HG02623 (cell line): Measurements from ENCODE around the gene B3GNT8.
"Not testable (repeated sequence)": the region's sequence is repeated elsewhere in the genome, so short reads cannot be mapped to it uniquely, and the experiment has no call there.

Experiments used
- ATAC-seq: cut with Tn5 transposase; IDR thresholded peaks from one replicate; pipeline ENCODE4 v1.9.1; 2021; ENCODE audit warnings: moderate library complexity; ENCODE audit not compliant: unreplicated experiment

B3GNT8 gene

DNA sequence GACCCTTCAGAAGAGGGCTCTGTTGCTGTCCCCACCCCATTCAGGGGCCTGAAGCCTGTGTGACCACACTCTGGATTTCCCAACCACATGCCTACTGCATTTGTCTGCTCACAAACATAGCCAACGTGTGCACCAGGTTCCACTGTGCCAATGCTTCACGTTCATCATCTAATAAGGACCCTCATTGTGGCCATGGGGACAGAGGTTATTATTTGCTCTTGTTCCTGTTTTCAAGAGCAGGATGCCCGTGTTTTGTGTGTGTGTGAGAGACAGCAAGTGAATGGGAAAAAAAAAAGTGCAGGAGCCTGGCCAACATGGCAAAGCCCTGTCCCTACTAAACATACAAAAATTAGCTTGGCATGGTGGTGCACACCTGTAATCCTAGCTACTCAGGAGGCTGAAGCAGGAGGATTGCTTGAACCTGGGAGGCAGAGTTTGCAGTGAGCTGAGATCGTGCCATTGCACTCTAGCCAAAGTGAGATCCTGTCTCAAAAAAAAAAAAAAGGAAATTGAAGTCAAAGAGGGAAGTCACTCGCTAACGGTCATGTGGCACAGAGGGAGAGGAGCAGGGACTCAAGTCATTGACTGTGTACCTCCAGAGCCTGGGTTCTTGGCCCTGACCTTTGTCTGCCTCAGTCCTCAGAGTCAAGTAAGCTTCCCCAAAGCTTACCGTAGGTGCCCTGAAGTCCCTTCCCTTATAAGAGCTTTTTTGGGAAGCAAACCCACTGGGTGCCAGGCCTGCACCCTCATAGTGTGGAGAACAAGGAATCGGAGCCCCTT, 6.9 kb downstream of the B3GNT8 start:
- no peak for ATAC-seq

DNA sequence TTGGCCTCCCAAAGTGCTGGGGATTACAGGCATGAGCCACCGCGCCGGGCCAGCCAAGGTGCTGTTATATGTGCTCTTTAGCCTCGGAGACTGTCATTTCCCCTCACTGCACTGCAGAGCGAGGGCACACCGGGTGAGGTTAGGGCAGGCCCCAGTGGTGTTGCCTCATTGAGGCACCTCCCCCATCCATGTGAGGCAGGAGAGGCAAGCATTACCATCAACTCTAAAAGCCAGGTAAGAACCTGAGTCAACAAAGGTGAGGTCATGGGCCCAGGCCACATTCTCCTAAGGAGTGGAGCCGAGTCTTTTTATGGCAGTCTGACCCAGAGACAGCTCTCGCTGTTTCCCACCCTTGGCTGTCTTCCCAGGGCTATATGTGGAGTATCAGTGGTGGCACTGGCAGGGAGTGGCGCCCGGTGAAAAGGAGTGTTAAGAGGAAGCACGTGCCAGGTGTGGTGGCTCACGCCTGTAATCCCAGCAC, 10.9 kb downstream of the B3GNT8 start:
- no peak for ATAC-seq

DNA sequence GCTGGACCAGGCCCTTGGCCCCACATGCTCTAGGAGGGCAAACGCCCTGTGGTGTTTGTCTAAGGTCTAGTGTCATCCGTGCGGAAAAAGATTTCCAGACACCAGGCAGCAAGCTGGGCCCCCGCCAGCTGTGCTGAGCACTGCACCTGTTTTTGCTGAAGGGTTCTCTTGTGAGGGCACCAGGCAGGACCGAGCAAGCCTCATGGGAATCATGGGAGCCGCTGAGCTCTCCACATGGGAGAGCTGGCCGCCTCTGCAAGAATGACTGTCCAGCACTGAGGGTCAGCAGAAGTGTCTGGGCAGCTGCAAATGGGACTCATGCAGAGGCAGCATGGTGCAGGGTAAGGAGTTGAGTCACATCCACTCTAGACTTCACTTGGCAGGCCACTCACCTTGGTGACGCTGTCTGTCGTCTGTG, 12.0 kb downstream of the B3GNT8 start:
- ATAC-seq: no peak

DNA sequence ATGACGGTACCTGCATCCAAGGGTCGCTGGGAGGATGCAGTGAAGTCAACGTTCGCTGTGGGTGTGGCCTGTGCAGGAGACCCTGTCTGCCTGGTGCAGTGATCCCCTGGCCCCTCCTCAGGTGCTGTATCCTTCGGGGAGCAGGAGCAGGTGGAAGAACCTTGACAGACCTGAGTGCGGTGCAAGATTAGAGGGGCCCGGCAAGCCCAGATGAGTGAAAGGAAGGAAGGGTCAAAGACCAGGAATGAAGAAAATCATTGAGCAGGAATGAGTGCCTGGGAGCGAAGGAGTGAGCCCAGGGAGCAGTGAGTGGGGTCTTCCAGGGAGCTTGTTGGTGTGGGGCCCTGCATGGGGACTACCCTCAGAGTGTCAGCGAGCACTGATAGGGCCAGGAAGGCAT, 12.7 kb downstream of the B3GNT8 start:
- no peak for ATAC-seq

DNA sequence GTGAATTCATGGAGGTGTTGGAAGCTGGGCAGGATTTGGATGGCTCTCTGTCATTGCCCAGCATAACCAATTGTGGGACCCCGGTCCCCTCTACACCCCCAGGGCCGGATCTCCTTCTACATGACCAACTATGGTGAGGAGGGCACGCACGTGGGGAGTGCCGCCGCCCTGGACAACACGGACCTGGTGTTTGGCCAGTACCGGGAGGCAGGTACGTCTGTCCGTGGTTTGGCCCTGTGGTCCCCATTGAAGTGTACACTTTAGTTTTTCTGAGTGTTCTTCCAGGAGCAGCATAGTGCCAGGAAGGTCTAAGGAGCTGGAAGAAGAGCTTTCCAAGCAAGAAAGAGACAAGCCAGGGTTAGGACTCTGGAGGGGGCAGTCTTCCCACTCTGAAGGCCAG, 13.2 kb downstream of the B3GNT8 start:
- ATAC-seq: no peak

DNA sequence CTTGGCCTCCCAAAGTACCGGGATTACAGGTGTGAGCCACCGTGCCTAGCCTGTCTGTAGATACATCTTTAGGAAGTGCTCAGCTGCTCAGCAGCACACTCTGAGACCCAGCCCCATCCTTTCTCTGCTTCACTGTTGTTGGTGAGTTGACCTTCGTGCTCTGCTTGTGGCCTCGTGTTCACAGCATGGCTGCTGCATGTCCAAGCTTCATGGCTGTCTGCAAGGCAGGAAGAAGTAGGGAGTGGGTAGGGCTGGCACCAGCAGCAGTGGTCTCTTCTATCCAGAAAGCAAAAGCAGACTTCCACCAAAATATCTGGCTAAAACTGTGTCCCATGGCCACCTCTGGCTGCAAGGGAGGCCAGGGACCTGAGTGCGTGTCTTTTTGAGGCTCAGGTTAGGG, 14.2 kb downstream of the B3GNT8 start:
- no peak for ATAC-seq

DNA sequence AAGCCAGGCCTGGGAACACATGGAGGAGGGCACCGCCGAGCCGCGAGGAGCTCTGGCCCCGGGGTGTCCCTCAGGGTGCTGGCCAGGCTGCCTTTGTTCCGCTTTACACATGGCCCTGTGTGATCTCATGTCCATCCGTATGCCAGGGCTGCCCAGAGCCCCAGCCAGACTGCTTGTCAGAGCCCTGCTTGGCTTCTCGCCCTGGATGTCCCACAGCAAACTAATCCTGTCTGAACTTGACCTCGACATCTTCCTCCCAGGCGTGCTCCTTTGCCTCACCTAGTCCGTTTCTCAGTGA, 15.3 kb downstream of the B3GNT8 start:
- ATAC-seq: no peak

DNA sequence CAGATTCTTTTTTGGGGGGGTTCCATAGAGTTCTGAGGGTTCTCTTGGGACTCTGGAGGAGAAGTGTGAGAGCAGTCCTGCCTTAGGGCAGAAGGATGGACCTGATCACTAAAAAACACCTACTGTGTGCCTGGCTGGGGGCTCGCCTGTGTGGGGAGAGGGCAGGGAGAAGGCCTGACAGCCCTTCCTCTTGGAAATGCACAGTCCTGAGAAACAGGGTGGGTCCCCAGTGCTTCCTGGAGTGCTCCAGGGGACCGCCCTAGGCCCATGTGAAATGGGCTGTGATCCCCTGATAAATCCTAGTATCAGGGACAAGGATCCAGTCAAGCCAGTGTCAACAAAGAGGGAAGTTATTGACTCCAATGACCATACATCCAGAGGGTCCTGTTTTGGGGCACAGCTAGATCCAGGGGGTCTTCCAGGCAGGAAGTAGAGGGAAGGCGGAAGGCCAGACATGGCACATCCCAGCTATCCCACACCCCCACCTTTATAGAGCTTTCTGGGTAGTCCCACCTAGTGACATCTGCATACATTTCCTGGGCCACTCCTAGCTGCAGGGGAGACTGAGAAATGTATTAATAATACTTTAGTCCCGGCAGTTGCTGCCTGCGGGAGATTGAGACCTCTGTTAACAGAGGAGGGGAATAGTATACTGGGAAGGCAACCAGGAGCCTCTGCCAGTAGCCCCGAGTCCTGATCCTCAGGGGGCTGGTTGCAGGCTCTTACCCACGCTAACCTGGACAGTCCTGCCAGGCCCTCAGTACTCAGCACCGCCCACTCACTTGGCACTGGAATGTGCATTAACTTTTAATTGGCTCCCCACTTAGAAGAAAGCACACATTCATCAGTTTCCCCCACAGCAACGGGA, 15.8 kb downstream of the B3GNT8 start:
- ATAC-seq: no peak

DNA sequence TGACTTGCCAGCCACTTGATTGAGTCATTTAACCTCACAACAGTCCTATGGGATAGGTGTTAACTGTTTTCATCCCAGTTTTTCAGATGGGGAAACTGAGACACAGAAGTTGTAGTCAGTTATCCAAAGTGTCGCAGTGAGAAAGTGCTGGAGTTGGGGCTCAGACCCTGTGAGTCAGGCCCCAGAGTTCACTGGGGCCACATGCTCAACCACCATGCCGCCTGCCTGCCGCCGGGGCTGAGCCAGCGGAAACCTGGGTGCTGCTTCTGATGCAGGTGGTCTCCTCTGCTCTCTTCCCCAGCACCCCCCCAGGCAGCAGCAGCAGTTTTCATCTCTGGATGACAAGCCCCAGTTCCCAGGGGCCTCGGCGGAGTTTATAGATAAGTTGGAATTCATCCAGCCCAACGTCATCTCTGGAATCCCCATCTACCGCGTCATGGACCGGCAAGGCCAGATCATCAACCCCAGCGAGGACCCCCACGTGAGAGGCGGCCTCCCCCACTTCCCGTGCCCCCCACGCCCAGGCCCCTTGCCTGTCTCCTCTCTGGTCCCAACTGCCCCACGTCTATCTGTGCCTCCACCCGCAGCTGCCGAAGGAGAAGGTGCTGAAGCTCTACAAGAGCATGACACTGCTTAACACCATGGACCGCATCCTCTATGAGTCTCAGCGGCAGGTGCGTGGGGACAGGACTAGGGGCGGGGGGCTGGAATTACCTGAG, 16.7 kb downstream of the B3GNT8 start:
- ATAC-seq: no peak

DNA sequence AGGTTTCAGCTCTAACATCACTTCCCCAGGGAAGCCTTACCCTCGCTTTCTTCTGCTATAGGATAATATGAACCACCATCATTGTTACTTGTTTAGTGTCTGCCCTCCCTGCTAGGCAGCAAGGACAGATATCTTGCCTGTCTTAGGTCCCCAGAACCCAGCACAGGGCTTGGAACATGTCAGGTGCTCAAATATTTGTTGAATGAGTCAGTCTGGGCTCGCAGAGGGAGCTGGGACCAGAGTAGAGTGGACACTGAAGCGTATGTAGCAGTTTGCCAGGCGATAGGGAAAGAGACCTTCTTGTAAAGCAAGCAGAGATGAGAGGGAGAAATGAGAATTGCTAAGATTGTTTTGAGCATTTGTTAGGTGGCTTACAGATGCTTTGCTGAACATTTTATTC, 17.9 kb downstream of the B3GNT8 start:
- no peak for ATAC-seq

DNA sequence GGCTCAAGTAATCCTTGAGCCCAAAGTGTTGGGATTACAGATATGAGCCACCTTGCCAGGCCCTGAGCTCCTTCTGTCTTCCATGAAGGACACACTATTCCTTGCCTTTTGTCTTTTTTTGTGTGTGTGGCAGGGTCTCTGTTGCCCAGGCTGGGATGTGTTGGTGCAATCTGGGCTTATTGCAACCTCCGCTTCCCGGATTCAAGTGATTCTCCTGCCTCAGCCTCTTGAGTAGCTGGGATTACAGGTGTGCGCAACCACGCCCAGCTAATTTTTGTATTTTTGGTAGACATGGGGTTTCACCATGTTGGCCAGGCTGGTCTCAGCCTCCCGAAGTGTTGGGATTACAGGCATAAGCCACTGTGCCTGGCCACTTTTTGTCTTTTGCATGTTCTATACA, 18.3 kb downstream of the B3GNT8 start:
- ATAC-seq: not testable (repeated sequence)

DNA sequence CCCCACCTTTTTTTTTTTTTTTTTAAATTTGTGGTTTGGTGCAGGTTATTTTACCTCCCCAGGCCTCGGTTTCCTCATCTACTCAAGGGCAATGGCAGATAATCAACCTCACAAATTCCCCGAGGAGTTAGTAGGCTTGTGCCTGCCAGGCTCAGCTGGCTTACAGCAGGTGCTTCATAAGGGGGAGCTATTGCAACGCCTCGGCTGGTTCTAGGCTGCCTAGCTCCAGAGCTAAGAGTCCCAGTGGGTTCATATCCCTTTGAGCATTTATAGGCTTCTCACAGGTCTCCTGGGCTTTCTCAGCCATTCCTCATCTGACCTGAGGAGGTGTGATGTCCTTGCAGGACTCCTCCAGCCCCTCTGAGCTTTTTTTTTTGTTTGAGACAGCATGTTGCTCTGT, 18.9 kb downstream of the B3GNT8 start:
- ATAC-seq: no peak

DNA sequence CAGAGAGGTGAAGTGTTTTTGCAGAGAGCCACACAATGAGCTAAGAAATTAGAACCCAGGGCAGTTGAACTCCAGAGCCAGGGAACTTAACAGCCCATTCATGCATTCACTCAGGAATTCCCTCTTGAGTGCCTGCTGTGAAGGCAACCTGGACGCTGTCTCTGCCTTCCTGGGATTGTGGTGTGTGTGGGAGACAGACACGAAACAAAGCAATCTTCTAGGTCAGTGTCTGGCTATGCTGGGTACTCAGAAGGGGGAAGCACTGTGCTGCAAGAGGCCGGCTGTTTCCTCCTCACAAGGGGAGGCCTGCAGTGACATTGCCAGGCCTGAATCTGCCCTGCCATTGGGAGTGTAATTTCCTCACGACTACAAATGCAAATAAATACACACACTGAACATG, 19.9 kb downstream of the B3GNT8 start:
- no peak for ATAC-seq

DNA sequence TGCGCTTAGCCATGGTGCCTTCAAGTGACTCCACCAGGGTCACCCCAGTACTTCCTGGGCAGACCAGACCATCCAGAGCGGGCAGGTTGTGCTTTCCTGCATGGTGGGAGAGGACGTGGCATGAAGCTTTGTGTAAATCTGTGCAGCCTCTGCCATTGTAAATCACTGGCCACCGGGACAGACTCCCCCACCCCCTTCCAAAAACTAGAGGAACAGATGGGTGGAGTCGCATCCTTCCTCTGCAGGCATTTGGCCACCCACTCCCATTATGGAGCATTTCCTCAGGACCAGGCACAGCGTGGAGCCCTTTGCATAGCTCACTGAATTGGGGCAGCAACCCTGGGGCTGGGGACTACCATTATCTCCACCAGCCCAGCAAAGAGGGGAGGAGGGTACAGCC, 21.4 kb downstream of the B3GNT8 start:
- ATAC-seq: no peak

DNA sequence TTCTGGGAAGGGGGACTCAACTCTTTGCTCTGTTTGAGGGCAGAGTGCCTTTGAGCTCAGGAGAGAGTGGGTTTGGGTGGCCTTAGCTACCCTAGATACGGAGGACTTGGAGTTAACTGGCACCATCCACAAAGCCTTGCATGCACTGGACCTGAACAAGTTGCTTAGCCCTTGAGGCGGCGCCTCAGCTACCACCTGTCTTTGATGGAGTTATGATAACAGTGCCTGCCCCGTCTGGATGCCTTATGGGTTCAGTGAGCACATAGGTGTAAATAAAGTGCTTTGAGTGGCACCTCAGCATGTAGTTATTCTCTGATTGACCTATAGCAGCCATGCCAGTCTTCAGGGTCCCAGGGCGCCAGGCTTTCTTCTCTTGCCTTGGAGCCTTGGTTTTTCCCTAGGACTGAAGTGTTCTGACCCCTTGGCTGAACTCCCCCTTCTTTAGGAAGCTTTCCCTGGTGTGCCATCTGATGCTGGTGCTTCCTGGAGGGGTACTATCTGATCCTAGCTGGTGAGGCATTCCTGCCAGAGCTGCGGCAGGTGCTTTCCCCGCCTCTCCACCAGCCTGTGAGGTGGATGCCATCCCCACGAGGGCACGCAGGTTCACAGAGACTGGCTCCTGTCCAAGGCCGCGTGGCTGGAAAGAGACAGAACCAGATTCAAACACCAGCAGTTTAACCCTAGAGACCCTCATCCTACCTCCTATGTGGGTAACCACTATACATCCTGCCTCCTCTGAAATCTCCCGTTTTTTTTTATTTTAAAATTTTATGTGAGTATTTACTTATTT, 23.8 kb downstream of the B3GNT8 start:
- no peak for ATAC-seq

DNA sequence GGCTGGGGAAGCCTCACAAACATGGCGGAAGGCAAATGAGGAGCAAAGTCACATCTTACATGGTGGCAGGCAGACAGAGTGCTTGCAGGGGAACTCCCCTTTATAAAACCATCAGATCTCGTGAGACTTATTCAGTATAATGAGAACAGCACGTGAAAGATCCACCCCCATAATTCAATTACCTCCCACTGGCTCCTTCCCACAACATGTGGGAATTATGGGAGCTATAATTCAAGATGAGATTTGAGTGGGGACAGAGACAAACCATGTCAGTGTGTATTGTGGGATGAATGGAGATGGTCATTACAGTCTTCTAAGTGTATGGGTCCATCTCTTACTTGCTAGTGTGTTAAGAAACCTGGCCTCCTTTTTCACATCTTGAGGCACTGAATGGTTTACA, 25.2 kb downstream of the B3GNT8 start:
- no peak for ATAC-seq

DNA sequence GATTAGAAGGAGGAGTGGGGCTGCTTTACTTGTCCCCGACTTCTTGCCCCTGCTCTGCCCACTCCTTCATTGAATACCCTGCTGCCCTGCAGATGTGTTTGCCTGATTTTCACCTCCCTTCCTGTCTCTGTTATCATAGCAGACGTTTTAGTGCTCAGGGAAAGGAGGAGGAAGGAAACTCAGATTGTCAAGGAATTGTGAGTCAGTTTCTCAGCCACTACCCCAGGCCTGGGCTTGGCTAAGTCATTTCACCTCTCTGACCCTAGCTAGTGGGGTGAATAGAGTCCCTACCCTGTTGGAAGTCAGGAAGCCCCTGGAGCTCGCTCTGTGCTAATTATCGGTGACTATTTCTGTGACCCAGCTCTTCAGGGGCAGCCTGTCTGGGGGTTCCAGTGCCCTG, 25.7 kb downstream of the B3GNT8 start:
- no peak for ATAC-seq

DNA sequence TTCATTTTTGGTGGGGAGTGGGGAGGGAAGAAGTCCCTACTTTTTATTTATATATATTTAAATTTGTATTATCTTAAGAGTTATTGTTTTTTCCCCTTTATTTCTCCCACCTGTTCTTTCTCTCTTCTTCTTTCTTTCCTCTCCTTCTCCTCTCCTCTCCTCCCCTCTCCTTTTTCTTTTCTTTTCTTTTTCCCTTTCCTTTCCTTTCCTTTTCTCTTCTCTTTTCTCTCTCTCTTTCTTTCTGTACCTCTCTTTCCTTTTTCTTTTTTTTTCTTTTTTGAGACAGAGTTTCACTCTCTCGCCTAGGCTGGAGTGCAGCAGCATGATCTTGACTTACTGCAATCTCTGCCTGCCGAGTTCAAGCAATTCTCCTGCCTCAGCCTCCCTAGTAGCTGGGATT, 27.6 kb downstream of the B3GNT8 start:
- no peak for ATAC-seq

DNA sequence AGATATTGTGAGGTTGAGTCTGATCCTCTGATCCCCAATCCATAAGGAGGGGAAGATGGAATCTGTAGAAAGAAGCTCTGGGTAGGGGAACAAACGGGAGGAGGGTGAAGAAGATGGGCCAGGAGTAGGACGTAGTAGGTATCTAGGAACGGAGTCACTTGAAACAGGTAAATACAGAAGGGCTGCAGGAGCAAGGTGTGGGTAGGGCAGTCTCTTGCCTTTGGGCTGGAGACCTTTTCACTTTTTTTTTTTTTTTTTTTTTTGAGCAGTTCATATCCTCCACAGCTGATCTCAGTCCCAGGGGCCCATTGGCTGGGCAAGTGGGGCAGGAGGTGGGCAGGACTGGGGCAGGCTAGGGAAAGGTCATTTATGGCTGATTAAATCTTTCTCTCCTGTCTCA, 28.1 kb downstream of the B3GNT8 start:
- no peak for ATAC-seq

DNA sequence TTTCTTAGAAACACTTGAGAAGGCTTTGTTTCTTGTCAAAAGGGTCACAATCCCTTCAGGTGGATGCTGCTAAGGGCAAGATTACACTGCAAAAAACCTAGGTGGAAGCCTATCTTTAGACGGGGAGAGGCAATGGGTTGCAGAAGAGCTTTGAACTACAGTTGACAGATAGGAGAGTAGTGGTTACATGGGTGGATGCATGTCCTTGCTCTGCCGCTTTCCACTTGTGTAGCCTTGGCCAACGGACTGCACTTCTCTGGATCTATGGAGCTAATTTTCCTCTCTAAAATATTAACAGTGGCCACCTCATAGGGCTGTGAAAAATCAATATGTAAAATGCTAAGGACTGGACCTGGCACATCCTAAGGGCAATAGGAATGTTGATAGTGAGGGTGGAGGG, 28.6 kb downstream of the B3GNT8 start:
- ATAC-seq: no peak

DNA sequence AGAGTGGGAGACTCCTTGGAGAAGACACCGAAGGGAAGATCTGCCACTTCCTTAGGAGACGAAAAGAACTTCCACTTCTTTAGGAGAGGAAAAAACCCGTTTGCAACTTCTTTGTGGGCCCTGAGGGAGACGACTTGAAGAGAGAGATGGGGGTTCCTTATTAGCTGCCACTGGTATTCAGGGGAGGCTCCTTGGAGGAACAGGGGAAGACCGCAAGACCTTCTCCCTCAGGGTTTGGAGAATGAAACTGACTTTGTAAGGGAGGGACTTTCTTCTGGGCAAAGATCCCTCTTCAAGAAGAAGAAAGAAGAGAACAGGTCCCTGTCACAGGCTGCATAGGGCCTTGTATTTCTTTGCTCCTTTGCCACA, 29.1 kb downstream of the B3GNT8 start:
- ATAC-seq: no peak
